Osteoblast (primary cell): ENCODE results near the gene SHROOM3. TPM values are rescaled to one million over a fixed set of nuclear protein-coding genes. Genes with fewer than 3 reads are reported as not detected.

ENCODE experiments used
- DNase-seq: peaks from one replicate; pipeline ENCODE4 v3.0.0; 2011; ENCODE audit warnings: low spot score, mixed read lengths; ENCODE audit not compliant: insufficient read length; ENCODE audit errors: missing footprints
- H2AFZ ChIP-seq: 2 replicates; pipeline ENCODE4 v1.6.0; 2011; ENCODE audit warnings: mild to moderate bottlenecking, low read length
- H3K27ac ChIP-seq: 2 replicates; pipeline ENCODE4 v1.5.1; 2011; ENCODE audit warnings: mild to moderate bottlenecking, low read depth, low read length, moderate library complexity
- H3K27me3 ChIP-seq: 2 replicates; pipeline ENCODE4 v1.6.0; 2012; ENCODE audit warnings: mild to moderate bottlenecking, control low read depth, inconsistent platforms, low read length, moderate library complexity; ENCODE audit not compliant: insufficient read depth
- H3K36me3 ChIP-seq: 2 replicates; pipeline ENCODE4 v1.5.1; 2011; ENCODE audit warnings: mild to moderate bottlenecking, low read length, control low read depth, moderate library complexity; ENCODE audit not compliant: insufficient read depth
- H3K4me1 ChIP-seq: 2 replicates; pipeline ENCODE4 v1.5.1; 2011; ENCODE audit warnings: mild to moderate bottlenecking, low read length, control low read depth, moderate library complexity; ENCODE audit not compliant: insufficient read depth
- H3K4me2 ChIP-seq: 2 replicates; pipeline ENCODE4 v1.6.0; 2011; ENCODE audit warnings: mild to moderate bottlenecking, low read length; ENCODE audit not compliant: insufficient read depth
- H3K4me3 ChIP-seq: fragments of 200-600 bp; sonication (generic); 3 replicates; pipeline ENCODE4 v1.5.1; 2012; ENCODE audit warnings: mild to moderate bottlenecking, low read length, inconsistent platforms; ENCODE audit not compliant: insufficient read depth
- H3K79me2 ChIP-seq: 2 replicates; pipeline ENCODE4 v1.6.0; 2012; ENCODE audit warnings: mild to moderate bottlenecking, low read length, control low read depth, inconsistent platforms; ENCODE audit not compliant: insufficient read depth
- H3K9me3 ChIP-seq: 2 replicates; pipeline ENCODE4 v1.5.1; 2011; ENCODE audit warnings: low read depth, low read length, control low read depth
- H4K20me1 ChIP-seq: 2 replicates; pipeline ENCODE4 v1.6.0; 2012; ENCODE audit warnings: mild to moderate bottlenecking, low read length, control low read depth; ENCODE audit not compliant: insufficient read depth
- CTCF ChIP-seq: IDR thresholded peaks from 2 replicates; pipeline ENCODE4 v1.5.1; 2011; ENCODE audit warnings: mild to moderate bottlenecking, low read depth, low read length, moderate library complexity; ENCODE audit errors: extremely low read depth
- total RNA-seq: library from RNA; depleted of rRNA; stranded (reverse); fragments of >200 nt; gene quantifications from 2 replicates; pipeline ENCODE4 v1.2.3, GENCODE V29; 2012

The SHROOM3 gene
- total RNA-seq, 1 donor, result 9.8 TPM

DNA sequence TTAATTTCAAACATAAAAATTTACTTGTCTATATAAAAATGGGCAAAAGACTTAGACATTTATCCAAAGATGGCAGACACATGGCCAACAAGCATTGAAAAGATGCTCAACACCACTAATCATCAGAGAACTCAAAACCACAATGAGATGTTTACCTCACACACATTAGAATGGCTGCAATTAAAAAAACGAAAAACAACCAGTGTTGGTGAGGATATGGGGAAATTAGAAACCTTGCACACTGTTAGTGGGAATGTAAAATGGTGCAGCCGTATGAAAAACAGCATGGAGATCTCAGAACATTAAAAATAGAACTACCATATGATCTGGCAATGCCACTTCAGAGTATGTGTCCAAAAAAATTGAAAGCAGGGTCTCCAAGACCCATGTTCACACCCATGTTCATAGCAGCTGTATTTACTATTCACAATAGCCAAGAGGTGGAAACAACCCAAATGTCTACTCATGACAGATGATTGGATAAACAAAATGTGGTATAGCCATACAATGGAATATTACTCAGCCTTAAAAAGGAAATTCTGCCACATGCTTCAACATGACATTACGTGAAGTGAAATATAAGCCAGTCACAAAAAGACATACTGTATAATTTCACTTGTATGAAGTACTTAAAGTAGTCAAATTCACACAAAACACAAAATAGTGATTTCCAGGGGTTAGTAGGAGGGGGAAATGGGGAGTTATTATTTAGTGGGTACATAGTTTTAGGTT is 316.7 kb downstream of the SHROOM3 start:
- Histone ChIP-seq H3K4me3 (no peak overlapping the region), H3K27me3 (no peaks in the 10 kb centered on the region), H3K4me1 (peaks cover 47% of the 10 kb centered on the region), H3K4me2 (no peak overlapping the region), H3K79me2 (no peaks in the 10 kb centered on the region), H3K27ac (peak overlapping the region; percentile 99), H3K9me3 (no peaks in the 10 kb centered on the region), H2AFZ (no peak overlapping the region), H4K20me1 (no peaks in the 10 kb centered on the region), H3K36me3 (peaks cover 4% of the 10 kb centered on the region)
- no peak for TF ChIP-seq CTCF
- DNase-seq, result no peak

DNA sequence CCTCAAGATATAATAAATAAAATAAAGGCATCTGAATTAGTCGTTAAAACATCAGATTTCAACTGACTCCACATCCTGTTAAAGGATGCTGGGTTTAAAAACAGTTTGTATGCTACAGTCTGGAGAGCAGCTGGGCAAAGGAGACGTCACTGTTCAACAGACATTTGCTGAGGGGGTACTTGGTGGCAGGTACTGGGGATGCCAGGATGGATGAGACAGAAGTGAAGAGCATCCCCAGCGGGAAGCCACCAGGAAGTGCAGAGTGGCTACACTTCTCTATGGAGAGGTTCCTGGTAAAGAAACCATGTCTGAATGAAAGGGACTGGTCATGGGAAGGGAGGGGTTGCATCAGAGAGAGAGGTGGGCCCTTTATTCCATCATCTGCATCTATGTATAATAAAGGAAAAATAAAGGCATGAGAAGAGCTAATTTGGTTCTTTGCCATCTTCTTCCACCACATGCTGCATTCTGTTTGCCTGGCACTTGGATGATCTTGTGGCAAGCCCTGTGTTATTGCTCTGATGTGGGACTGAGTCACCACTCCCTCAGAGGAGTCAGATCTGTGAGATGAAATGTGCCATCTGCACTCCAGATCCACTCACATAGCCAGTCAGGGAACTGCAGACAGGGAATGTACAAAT is 318.0 kb downstream of the SHROOM3 start:
- H2AFZ ChIP-seq, result peak overlapping the region; percentile 81
- TF ChIP-seq CTCF, result no peak

DNA sequence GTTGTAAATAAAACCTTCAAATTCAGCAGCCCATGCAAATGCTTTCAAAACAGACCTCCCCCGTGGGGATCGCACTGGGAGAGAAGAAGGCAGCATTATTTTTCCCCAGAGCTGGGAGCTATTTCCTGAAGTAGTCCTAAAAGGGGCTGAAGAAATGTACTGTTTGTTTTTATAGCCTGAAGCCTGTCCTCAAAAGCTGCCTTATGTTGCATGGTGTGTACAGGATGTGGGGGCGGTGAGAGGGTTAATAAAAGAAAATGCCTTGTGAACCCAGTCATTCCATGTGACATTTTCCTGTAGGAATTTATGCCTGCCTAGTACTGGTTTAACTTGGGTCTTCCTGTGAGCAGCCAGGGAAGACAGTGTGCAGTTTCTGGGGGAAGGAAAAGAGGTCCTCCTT is 318.8 kb downstream of the SHROOM3 start:
- H2AFZ ChIP-seq, result no peak overlapping the region
- H3K36me3 ChIP-seq, result peaks cover 12% of the 10 kb centered on the region
- DNase-seq, result peak; percentile 90
- H3K27me3 ChIP-seq, result no peaks in the 10 kb centered on the region
- H3K4me3 ChIP-seq, result peak overlapping the region; percentile 56
- peak overlapping the region; percentile 83 for H3K4me2 ChIP-seq
- H3K79me2 ChIP-seq, result no peaks in the 10 kb centered on the region
- TF ChIP-seq CTCF, result no peak
- no peaks in the 10 kb centered on the region for H4K20me1 ChIP-seq
- H3K27ac ChIP-seq, result peak overlapping the region; percentile 99
- H3K4me1 ChIP-seq, result peaks cover 52% of the 10 kb centered on the region
- H3K9me3 ChIP-seq, result no peaks in the 10 kb centered on the region

More for the DNA sequence above, 318.0 kb downstream of the SHROOM3 start:
- Histone ChIP-seq H3K36me3 (peaks cover 12% of the 10 kb centered on the region), H3K27me3 (no peaks in the 10 kb centered on the region), H3K9me3 (no peaks in the 10 kb centered on the region), H3K4me3 (peak overlapping the region; percentile 56), H3K4me1 (peaks cover 45% of the 10 kb centered on the region), H3K4me2 (peak overlapping the region; percentile 83), H3K79me2 (no peaks in the 10 kb centered on the region), H3K27ac (peak overlapping the region; percentile 99), H4K20me1 (no peaks in the 10 kb centered on the region)
- peak; percentile 89 for DNase-seq

- no peaks in the 10 kb centered on the region for H3K79me2 ChIP-seq
- H3K4me1 ChIP-seq, result peaks cover 59% of the 10 kb centered on the region
- peak overlapping the region; percentile 99 for H3K27ac ChIP-seq
- H3K9me3 ChIP-seq, result no peaks in the 10 kb centered on the region
- H3K27me3 ChIP-seq, result no peaks in the 10 kb centered on the region
- no peak overlapping the region for H2AFZ ChIP-seq
- DNase-seq, result no peak
- no peak overlapping the region for H3K4me3 ChIP-seq
- H3K4me2 ChIP-seq, result peak overlapping the region; percentile 83
- peaks cover 12% of the 10 kb centered on the region for H3K36me3 ChIP-seq
- no peaks in the 10 kb centered on the region for H4K20me1 ChIP-seq
- TF ChIP-seq CTCF, result no peak
Observed at GRCh38 chr4:76754439-76754838, 319.4 kb downstream of the SHROOM3 start.
